ENCODE results near the gene WNK2. TPM values are rescaled to one million over a fixed set of nuclear protein-coding genes. Genes with fewer than 3 reads are reported as not detected.

Gene WNK2
- total and polyA plus RNA-seq, 2 of the 4 experiments (the other 2 are of a cell fraction), result not detected

DNA sequence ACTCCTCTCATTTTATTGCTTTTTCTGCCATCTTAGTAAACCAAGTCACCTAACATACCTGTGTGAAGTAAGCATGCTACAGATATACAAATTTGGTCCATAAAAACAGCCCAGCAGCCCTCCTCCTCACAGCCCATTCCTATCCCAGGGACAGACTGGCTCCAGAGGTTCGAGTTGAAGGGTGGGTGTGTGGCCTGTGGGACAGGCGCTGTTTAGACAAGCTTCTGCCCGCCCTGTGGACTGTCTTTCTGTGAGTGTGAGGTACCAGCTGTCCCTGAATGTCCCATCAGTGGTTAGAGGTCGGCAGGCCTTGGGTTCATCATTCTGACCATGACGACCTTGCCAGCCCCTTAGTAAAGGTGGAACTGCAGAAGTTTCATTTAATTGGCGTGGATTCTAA lies 82.0 kb downstream of the WNK2 start:
- ATAC-seq (ENCODE audit: low read depth), result no peak
- dilution Hi-C loops (cut with HindIII; ENCODE audit: low sequenced_read_pairs, unreplicated experiment), result no loop called here
- CTCF ChIA-PET, result no interaction called here

More for the DNA sequence above, 82.0 kb downstream of the WNK2 start:
- no peaks in the 10 kb centered on the region for H3K9me1 ChIP-seq (ENCODE audit: insufficient read depth, low read length)
- H3K4ac ChIP-seq (ENCODE audit: low read depth, low read length), result no peak overlapping the region
- H2AK9ac ChIP-seq (replicated peaks; ENCODE audit: low read depth, low read length, poor library complexity), result no peak overlapping the region
- H4K8ac ChIP-seq (ENCODE audit: low read depth in 2 of 2, low read length in 2 of 2), result no peak overlapping the region
- in situ Hi-C loops (cut with MboI; ENCODE audit: low sequenced_read_pairs), result no loop called here
- H4K91ac ChIP-seq (ENCODE audit: insufficient read depth, low read depth, low read length), result no peak overlapping the region
- no peak overlapping the region for H3K27ac ChIP-seq (ENCODE audit: insufficient read depth, low read length)
- H3K9me3 ChIP-seq (ENCODE audit: control insufficient read depth, insufficient read depth, low read length), result no peaks in the 10 kb centered on the region
- H2BK5ac ChIP-seq (ENCODE audit: low read depth, low read length, poor library complexity, severe bottlenecking), result no peak overlapping the region
- H3K9ac ChIP-seq (ENCODE audit: low read depth, low read length), result no peak overlapping the region
- no peak overlapping the region for H2BK15ac ChIP-seq (ENCODE audit: low read depth, low read length)
- H2BK20ac ChIP-seq (ENCODE audit: low read depth, low read length), result no peak overlapping the region
- no CpG with 5 or more reads among the region's 6 CpGs for WGBS, 2 experiments (ENCODE audit: extremely low coverage in 2 of 2, insufficient read length in 1 of 2)
- H4K5ac ChIP-seq (ENCODE audit: low read depth, low read length), result no peak overlapping the region
- no peak overlapping the region for H3K4me2 ChIP-seq (ENCODE audit: low read depth, low read length)
- H4K20me1 ChIP-seq (ENCODE audit: insufficient read depth, low read length), result no peaks in the 10 kb centered on the region; the same call in 1 of the 2 replicates
- no peaks in the 10 kb centered on the region for H3K36me3 ChIP-seq (ENCODE audit: control insufficient read depth, insufficient read depth, low read length)
- POLR2A ChIA-PET (ENCODE audit: unreplicated experiment), result no interaction called here
- no peak overlapping the region for H2AK5ac ChIP-seq (ENCODE audit: low read depth, low read length)
- H3K79me1 ChIP-seq (ENCODE audit: low read depth in 1 of 2, low read length in 2 of 2), result no peaks in the 10 kb centered on the region
- H3K56ac ChIP-seq (ENCODE audit: extremely low read depth, insufficient read depth, low read length), result no peak overlapping the region
- TF ChIP-seq, protein P1, sequence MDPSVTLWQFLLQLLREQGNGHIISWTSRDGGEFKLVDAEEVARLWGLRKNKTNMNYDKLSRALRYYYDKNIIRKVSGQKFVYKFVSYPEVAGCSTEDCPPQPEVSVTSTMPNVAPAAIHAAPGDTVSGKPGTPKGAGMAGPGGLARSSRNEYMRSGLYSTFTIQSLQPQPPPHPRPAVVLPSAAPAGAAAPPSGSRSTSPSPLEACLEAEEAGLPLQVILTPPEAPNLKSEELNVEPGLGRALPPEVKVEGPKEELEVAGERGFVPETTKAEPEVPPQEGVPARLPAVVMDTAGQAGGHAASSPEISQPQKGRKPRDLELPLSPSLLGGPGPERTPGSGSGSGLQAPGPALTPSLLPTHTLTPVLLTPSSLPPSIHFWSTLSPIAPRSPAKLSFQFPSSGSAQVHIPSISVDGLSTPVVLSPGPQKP (IDR thresholded peaks at IDR 0.05; ENCODE audit: borderline replicate concordance, low read depth, low read length), result no peak
- TF ChIP-seq MAFK (IDR thresholded peaks at IDR 0.05; ENCODE audit: low read depth, low read length) (no peak), FOS (IDR thresholded peaks at IDR 0.05; ENCODE audit: low read depth, low read length) (no peak), MAZ (IDR thresholded peaks at IDR 0.05; ENCODE audit: borderline replicate concordance, low read depth, low read length) (no peak), CHD1 (IDR thresholded peaks at IDR 0.05; ENCODE audit: low read depth, low read length) (no peak), NFE2L2 (IDR thresholded peaks at IDR 0.05; ENCODE audit: low read depth, low read length) (no peak), RCOR1 (IDR thresholded peaks at IDR 0.05; ENCODE audit: insufficient replicate concordance, low read length) (no peak), SMC3 (IDR thresholded peaks at IDR 0.05; ENCODE audit: low read depth, low read length) (no peak)
- TF ChIP-seq, protein P2, sequence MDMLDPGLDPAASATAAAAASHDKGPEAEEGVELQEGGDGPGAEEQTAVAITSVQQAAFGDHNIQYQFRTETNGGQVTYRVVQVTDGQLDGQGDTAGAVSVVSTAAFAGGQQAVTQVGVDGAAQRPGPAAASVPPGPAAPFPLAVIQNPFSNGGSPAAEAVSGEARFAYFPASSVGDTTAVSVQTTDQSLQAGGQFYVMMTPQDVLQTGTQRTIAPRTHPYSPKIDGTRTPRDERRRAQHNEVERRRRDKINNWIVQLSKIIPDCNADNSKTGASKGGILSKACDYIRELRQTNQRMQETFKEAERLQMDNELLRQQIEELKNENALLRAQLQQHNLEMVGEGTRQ (IDR thresholded peaks at IDR 0.05; ENCODE audit: low read depth, low read length), result no peak
- TF ChIP-seq, protein P3, sequence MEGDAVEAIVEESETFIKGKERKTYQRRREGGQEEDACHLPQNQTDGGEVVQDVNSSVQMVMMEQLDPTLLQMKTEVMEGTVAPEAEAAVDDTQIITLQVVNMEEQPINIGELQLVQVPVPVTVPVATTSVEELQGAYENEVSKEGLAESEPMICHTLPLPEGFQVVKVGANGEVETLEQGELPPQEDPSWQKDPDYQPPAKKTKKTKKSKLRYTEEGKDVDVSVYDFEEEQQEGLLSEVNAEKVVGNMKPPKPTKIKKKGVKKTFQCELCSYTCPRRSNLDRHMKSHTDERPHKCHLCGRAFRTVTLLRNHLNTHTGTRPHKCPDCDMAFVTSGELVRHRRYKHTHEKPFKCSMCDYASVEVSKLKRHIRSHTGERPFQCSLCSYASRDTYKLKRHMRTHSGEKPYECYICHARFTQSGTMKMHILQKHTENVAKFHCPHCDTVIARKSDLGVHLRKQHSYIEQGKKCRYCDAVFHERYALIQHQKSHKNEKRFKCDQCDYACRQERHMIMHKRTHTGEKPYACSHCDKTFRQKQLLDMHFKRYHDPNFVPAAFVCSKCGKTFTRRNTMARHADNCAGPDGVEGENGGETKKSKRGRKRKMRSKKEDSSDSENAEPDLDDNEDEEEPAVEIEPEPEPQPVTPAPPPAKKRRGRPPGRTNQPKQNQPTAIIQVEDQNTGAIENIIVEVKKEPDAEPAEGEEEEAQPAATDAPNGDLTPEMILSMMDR (conservative IDR thresholded peaks at IDR 0.05; ENCODE audit: low read depth, low read length), result no peak
- no peak overlapping the region for H3K23ac ChIP-seq (ENCODE audit: low read depth, low read length)
- BruUV-seq (replicated peaks), result no TSS peak
- no peak overlapping the region for H3K14ac ChIP-seq (replicated peaks; ENCODE audit: low read depth, low read length)
- DNase-seq, result no peak
- H2AFZ ChIP-seq (replicated peaks; ENCODE audit: low read length, poor library complexity), result peak overlapping the region; percentile 26
- H3K4me3 ChIP-seq (ENCODE audit: insufficient read depth, low read depth, low read length), result no peak overlapping the region
- H3K27me3 ChIP-seq (ENCODE audit: control insufficient read depth, insufficient read depth, low read length), result peaks cover 8% of the 10 kb centered on the region; the same call in 1 of the 2 replicates
- no peaks in the 10 kb centered on the region for H3K4me1 ChIP-seq (ENCODE audit: control insufficient read depth, insufficient read depth, low read length)
- H2BK120ac ChIP-seq (ENCODE audit: low read depth, low read length), result no peak overlapping the region
- no peak overlapping the region for H3K18ac ChIP-seq (ENCODE audit: low read depth, low read length)
- intact Hi-C loops (cut with micrococcal nuclease), result no loop called here

All from IMR-90 (cell line).